GM19372 (cell line): ENCODE data around the gene PRKCE.

Experiments used
- ATAC-seq: cut with Tn5 transposase; IDR thresholded peaks from one replicate; pipeline ENCODE4 v1.9.1; 2021; ENCODE audit warnings: mild to moderate bottlenecking, low read depth, moderate library complexity; ENCODE audit not compliant: unreplicated experiment

Gene PRKCE

GRCh38 chr2:45943219-45944044 is 292.0 kb downstream of the PRKCE start:
- ATAC-seq, result no peak

GRCh38 chr2:45944074-45944473 is 292.6 kb downstream of the PRKCE start:
- no peak for ATAC-seq

GRCh38 chr2:45945302-45945717 is 293.8 kb downstream of the PRKCE start:
- ATAC-seq, result no peak

- ATAC-seq, result no peak
Observed at GRCh38 chr2:45946023-45946422, 294.5 kb downstream of the PRKCE start.

- no peak for ATAC-seq
Observed at GRCh38 chr2:45950606-45951005, 299.1 kb downstream of the PRKCE start.

GRCh38 chr2:45951025-45951727 is 299.7 kb downstream of the PRKCE start:
- no peak for ATAC-seq

- ATAC-seq, result no peak
Observed at GRCh38 chr2:45952591-45952990, 301.1 kb downstream of the PRKCE start.

- no peak for ATAC-seq
Observed at GRCh38 chr2:45953376-45954027, 302.0 kb downstream of the PRKCE start.

GRCh38 chr2:45954233-45954850 is 302.9 kb downstream of the PRKCE start:
- ATAC-seq, result no peak

GRCh38 chr2:45957533-45958227 is 306.2 kb downstream of the PRKCE start:
- ATAC-seq, result no peak

- no peak for ATAC-seq
Observed at GRCh38 chr2:45960057-45960863, 308.8 kb downstream of the PRKCE start.

GRCh38 chr2:45962177-45962921 is 310.9 kb downstream of the PRKCE start:
- ATAC-seq, result no peak

GRCh38 chr2:45963816-45964215 is 312.3 kb downstream of the PRKCE start:
- ATAC-seq, result no peak

- ATAC-seq, result no peak
Observed at GRCh38 chr2:45964223-45964841, 312.9 kb downstream of the PRKCE start.

- ATAC-seq, result no peak
Observed at GRCh38 chr2:45964906-45965305, 313.4 kb downstream of the PRKCE start.

GRCh38 chr2:45965871-45966498 is 314.5 kb downstream of the PRKCE start:
- no peak for ATAC-seq

GRCh38 chr2:45968946-45969584 is 317.6 kb downstream of the PRKCE start:
- ATAC-seq, result no peak
